HG03378 (cell line): ENCODE measurements around the gene C11orf24.
A peak's percentile ranks its signal among the peaks of the same experiment; 100 is the strongest.
"Not testable (repeated sequence)": the region's sequence is repeated elsewhere in the genome, so short reads cannot be mapped to it uniquely, and the experiment has no call there.

ENCODE experiments used
- ATAC-seq: cut with Tn5 transposase; IDR thresholded peaks from one replicate; pipeline ENCODE4 v1.9.1; 2021; ENCODE audit warnings: mild to moderate bottlenecking, moderate library complexity; ENCODE audit not compliant: unreplicated experiment

Gene C11orf24

DNA sequence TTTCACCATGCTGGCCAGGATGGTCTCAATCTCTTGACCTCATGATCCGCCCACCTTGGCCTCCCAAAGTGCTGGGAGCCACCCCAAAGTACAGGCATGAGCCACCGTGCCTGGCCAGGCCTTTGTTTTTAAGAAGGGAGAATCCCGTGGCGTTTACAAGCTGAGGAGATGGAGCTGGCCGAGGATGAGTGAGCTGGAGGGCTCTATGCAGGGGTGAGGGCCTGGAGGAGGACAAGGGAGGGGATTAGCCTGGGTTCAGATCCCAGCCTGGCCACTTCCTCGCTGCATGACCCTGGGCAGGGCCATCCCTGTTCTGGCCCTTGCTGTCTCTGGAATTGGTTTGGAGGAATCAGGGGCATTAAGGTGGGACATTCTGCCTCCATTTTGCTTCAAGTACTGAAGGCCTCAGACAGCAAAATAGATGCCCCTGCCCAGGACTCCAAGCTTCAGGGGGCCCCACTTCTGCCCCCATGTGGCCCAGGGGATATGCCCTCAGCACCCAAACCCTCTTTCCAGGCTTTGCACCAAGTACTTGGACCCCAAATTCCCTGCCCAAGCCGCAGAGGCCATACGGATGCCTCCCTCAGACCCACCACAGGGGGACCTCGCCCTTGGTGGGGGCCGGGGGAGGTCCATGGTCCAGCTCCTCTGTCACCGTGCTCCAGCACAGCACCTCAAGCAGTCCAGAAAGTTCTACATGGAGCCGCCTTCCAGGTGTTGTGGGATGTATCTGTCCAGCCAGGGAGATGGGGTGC, 28.5 kb upstream of the C11orf24 start:
- no peak for ATAC-seq

GRCh38 chr11:68299517-68299879, 27.7 kb upstream of the C11orf24 start:
- ATAC-seq: not testable (repeated sequence)

- ATAC-seq: no peak
These were observed 27.1 kb upstream of the C11orf24 start for GRCh38 chr11:68298659-68299516.

- ATAC-seq: no peak
These were observed 26.3 kb upstream of the C11orf24 start for GRCh38 chr11:68297812-68298658.

DNA sequence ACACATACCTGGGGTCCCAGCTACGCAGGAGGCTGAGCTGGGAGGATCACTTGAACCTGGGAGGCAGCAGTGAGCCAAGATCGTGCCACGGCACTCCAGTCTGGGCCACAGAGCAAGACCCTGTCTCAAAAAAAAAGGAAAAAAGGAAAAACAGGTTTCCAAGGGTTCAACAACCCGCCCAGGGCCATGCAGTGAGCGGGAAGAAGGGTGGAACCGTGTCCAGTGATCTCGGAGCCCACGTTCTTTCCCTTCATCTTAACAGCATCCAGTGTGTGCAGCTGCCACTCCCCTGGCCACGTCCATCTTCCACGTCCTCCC, 25.7 kb upstream of the C11orf24 start:
- no peak for ATAC-seq

DNA sequence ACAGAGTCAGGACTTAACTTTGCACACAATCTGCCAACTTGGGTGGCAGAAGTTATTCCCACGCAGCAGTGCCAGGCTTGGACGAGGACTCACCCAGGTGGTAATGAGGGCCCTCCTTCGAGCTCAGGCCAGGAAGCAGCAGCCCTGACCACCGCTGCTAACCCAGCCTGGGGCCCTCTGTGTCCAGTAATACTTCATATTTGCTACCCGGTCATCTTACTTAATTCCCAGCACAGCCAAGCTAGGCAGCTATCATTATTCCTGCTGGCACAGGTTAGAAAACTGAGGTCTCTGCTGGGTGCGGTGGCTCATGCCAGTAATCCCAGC, 25.2 kb upstream of the C11orf24 start:
- no peak for ATAC-seq

DNA sequence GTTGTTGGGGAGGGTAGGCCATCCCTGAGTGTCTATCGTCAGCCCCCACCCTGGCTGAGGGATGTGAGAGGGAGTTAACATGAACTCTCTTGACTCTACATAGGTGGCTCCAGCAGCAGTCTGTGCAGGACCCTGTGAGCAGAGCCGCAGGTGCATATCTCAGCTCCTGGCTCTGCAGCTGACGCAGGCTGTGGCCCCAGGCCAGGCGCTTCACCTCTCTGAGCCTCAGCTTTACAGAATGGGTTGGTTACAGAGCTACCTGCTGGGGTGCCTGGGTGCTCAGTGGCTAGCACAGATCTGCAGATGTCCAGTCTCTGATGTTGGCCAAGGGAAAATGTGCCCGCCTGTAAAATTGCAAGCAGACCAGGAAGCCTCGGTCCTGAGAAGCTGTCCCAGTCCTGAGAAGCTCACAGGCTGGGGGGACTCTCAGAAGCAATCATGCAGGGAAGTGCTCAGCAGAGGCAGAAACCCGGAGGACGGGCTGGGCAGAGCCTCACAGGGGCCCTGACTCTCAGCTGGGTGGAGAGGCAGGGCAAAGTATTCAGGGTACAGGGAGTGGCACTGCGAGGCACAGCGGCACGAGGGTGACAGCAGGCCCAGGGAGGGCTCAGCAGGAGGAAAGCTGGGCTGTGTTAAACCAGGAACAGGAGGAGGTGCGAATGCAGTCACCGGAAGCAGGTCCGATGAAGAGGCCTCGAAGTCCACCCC, 24.7 kb upstream of the C11orf24 start:
- ATAC-seq: no peak

DNA sequence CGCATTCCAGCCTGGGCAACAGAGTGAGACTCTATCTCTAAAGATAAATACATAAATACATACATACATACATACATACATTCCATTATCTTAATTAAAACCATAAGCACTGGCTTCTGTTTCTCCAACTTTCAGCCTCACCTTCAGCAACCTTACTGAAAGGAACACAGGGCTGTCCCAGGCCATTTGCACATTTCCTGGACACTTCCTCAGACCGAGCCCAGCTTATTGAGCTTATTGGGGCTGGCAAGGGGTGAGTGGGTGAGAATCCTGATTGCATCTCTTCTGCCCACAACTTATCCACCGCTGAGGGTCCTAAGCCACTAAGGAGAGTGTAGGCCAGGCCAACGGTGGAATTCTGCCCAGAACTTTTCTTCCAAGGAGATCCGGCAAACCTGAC, 24.2 kb upstream of the C11orf24 start:
- ATAC-seq: no peak

DNA sequence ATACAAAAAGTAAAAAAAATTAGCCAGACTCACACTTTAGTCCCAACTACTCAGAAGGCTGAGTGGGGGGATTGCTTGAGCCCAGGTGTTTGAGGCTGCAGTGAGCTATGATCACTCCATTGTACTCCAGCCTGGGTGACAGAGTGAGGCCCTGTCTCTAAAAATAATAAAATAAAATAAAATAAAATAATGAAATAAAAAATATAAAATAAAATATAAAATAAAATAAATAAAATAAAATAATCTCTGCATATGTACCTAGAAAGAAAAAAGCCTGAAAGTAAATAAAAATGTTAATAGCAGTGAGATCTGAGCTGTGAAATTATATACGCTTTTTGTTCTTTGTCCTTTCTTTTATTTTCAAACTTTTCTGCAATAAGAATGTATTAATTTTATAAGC, 23.5 kb upstream of the C11orf24 start:
- no peak for ATAC-seq

DNA sequence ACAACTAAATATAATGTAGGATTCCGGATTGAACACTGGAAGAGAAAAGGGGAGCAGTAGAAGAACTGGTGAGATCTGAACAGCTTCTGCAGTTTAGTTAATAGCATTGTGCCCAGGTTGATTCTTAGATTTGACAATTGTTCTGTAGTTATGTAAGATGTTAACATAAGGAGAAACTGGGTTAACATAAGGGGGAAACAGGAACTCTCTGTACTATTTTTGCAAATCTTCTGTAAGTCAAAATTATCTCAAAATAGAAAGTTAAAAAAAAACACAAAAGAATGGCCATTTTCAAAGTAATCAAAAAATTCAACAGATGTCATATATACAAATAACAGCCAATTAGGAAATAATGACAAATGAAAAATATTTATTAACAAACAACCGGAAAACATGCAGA, 21.9 kb upstream of the C11orf24 start:
- ATAC-seq: no peak

DNA sequence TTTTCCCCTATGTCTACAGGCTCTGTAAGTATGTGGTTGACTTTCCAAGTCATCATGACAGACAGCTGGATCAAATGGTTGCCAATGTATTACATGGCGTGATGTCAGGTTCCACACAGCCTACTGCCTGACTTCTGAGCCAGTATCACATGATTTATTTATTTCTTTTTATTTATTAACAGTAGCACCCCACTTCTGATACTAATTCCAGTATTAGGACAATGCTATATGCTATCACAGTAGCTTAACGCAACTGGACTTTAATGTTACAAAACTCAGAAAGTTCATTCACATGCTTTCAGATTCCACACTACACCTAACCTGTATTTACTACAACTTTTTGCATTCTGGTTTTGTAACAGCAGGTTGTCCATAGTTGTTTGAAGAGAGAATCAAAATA, 17.7 kb upstream of the C11orf24 start:
- ATAC-seq: no peak

- no peak for ATAC-seq
These were observed 15.6 kb upstream of the C11orf24 start for GRCh38 chr11:68287419-68287818.

DNA sequence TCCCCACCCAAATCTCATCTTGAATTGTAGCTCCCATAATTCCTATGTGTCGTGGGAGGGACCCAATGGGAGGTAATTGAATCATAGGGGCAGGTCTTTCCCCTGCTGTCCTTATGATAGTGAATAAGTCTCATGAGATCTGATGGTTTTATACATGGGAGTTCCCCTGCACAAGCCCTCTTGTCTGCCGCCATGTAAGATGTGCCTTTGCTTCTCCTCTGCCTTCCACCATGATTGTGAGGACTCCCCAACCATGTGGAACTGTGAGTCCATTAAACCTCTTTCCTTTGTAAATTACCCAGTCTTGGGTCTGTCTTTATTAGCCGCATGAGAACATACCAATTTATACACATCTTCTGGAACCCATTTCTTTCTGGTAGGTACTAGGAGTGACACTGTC, 12.8 kb upstream of the C11orf24 start:
- ATAC-seq: not testable (repeated sequence)

DNA sequence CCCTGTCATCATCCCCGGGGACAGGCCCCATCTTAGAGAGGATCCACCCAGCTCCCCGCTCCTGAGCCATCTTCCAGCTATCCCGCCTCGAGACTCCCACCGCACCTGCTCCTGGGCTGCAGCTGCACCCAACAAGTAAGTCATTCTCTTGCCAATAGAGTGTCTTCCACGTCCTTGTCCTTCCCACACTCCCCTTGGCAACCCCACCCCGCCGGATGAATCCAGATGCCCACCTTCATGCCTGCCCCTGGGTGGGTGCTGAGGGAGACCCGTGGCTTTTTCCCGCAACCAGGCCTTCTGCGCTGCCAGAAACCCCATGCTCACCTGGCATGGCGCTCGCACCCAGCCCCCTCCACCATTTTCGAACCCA, 11.1 kb upstream of the C11orf24 start:
- no peak for ATAC-seq

- ATAC-seq: peak; percentile 62
These were observed 10.5 kb upstream of the C11orf24 start for GRCh38 chr11:68282141-68282860.

DNA sequence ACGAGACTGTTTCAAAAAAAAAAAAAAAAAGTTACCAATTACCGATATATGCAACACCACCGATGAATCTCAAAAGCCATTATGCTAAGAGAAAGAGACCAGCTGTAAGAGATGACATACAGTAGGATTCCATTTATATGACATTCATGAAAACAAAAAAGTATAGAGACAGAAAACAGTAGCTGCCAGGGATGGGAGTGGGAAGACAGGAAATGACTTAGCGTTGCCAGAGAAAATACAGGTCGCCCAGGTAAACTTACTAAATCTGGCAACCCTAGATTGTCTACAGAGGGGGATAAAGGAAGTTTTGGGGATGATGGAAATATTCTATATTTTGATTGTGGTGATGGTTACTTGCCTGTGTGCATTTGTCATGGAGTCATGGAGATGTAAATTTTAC, 7.9 kb upstream of the C11orf24 start:
- ATAC-seq: no peak

DNA sequence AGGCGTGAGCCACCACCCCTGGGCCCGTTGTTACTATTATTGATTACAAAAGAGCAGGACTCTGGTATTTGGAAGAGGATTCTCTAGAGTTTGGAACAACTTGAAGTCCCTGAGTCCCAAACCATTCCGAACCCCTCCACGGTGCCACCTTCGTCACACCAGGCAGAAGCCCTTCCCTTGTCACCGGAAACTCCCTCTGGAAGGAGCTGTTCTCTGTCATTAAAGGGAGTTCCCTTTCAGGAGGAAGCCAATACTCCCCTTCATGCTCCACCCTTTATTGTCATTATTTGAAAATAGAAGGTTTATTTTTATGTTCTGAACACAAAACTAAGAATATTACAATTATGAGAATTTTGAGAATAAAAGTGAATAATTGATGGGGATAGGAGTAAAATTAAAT, 5.1 kb upstream of the C11orf24 start:
- ATAC-seq: no peak

DNA sequence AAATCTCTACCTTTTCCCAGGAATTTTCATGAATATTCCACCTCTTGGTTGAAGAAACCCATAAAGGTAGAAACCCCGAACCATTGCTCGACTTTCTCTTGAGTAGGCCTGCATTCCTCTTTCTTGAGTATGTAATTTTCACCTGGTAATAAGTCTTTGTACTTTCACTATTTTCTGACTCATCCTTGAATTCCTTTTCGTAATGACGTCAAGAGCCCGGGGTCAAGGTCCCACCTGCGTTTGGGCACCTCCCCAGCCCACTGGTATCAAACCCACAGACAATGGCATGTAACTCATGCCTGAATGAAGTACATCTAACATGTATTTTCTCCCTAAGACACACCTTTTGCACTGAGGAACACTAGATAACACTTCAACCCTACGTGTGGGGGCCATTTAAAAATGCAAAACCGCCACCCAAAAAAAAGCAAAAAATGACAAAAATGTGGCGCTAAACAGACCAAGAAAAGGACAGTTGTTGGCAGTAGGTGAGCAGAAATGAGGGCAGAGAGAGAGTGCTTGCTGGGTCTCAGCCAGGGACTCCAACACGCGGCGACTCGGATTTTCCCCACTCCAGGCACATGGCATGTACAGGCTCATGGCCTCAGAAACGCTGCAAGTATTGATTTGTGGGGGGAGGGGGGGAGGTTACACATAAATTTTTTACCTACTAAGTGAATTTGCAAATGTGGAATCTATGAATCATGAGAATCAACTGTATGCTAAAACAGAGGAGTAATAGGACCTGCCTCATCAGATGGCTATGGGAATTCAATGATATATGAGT, 4.1 kb upstream of the C11orf24 start:
- ATAC-seq: no peak

GRCh38 chr11:68274306-68274705, 2.5 kb upstream of the C11orf24 start:
- no peak for ATAC-seq
